Tibial nerve (tissue), 3 donors: ENCODE data around the gene OTUD1.
"Not testable (repeated sequence)": the region's sequence is repeated elsewhere in the genome, so short reads cannot be mapped to it uniquely, and the experiment has no call there.

Experiments
- POLR2A ChIP-seq, 2 donors: fragments of 450-650 bp; IDR thresholded peaks; one replicate each; pipeline ENCODE4 v1.6.1; 2017; ENCODE audit warnings: antibody characterized with exemption in 2 of 2, mild to moderate bottlenecking in 2 of 2, moderate library complexity in 2 of 2
- TF ChIP-seq, protein P1 (sequence below), 5 experiments: fragments of 200-600 bp in 3 of 5; fragments of 450-650 bp in 2 of 5; sonication (generic) in 3 of 5; IDR thresholded peaks; one replicate each; pipeline ENCODE4 v1.5.1; 2016 to 2019; ENCODE audit warnings: antibody characterized with exemption in 5 of 5, mild to moderate bottlenecking in 3 of 5, moderate library complexity in 2 of 5

DNA sequence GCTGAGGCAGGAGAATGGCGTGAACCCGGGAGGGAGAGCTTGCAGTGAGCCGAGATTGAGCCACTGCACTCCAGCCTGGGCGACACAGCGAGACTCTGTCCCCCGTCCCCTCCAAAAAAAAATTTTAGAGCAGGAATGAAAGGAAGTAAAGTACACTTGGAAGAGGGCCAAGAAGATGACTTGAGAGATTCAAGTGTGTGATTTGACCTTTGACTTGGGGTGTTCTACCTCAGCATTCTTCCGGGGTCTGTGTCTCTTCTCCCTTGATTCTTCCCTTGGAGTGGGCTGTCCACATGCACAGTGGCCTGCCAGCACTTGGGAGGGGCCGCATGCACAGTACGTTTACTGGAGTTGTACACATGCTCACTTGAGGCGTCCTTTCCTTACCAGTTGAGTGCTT, 48.5 kb upstream of the OTUD1 start:
- TF ChIP-seq, protein P1, sequence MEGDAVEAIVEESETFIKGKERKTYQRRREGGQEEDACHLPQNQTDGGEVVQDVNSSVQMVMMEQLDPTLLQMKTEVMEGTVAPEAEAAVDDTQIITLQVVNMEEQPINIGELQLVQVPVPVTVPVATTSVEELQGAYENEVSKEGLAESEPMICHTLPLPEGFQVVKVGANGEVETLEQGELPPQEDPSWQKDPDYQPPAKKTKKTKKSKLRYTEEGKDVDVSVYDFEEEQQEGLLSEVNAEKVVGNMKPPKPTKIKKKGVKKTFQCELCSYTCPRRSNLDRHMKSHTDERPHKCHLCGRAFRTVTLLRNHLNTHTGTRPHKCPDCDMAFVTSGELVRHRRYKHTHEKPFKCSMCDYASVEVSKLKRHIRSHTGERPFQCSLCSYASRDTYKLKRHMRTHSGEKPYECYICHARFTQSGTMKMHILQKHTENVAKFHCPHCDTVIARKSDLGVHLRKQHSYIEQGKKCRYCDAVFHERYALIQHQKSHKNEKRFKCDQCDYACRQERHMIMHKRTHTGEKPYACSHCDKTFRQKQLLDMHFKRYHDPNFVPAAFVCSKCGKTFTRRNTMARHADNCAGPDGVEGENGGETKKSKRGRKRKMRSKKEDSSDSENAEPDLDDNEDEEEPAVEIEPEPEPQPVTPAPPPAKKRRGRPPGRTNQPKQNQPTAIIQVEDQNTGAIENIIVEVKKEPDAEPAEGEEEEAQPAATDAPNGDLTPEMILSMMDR (IDR thresholded peaks at IDR 0.05): not testable (repeated sequence)
- not testable (repeated sequence) for TF ChIP-seq POLR2A (IDR thresholded peaks at IDR 0.05)
